ENCODE measurements around the gene CHCHD6.

DNA sequence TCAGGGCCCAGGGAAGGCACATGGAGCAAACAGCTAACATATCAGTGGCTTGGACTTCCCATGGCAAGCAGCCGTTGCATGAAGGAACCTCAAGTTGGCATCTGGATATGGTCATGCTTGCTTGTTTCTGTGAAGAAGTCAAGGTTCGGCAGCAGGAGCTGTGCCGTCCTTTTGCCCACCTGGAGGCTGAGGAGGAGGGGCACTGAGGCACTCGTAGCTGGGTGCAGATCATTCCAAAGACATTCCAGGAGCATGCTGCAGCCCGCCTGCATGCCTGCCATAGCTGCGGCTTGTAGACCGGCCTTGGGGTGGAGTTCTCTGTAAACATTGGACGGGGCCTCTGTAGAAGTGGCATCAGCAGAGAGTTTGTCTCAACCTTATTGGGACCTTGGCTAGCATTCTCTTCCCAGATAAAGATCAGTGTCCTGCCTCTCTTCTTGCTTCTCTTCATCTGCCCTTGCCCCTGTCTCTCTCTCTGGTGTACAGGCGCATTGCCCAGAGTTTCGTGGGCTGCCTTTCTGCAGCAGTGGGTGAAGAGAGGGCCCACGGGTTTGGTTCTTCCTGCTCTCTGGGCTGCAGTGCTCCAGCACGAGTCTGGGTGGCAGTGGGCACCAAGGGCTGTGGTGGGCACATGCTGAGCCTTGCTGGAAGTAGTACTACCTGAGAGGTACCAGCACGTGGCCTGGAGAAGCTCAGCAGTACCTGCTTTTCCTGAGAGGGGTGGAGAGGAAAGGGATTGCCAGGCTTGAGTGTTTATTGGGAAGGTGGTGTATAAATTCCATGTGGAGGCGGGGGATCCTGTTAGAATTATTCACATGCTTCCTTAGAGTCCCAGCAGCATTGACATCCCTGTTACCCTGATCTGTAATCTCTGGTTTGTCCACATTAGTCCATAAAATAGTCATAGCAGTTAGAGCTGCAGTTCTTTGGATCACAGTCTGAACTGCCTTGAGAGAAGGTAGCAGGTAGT, 49.4 kb downstream of the CHCHD6 start:
- TF ChIP-seq EZH2 (IDR thresholded peaks at IDR 0.05) = no peak
- TF ChIP-seq POLR2AphosphoS5 (IDR thresholded peaks at IDR 0.05; ENCODE audit: borderline replicate concordance, low read depth, low read length) = no peak

All from SK-N-MC (cell line).